ENCODE data around the gene SMIM20.
"Not testable (repeated sequence)": the region's sequence is repeated elsewhere in the genome, so short reads cannot be mapped to it uniquely, and the experiment has no call there.

SMIM20 gene

DNA sequence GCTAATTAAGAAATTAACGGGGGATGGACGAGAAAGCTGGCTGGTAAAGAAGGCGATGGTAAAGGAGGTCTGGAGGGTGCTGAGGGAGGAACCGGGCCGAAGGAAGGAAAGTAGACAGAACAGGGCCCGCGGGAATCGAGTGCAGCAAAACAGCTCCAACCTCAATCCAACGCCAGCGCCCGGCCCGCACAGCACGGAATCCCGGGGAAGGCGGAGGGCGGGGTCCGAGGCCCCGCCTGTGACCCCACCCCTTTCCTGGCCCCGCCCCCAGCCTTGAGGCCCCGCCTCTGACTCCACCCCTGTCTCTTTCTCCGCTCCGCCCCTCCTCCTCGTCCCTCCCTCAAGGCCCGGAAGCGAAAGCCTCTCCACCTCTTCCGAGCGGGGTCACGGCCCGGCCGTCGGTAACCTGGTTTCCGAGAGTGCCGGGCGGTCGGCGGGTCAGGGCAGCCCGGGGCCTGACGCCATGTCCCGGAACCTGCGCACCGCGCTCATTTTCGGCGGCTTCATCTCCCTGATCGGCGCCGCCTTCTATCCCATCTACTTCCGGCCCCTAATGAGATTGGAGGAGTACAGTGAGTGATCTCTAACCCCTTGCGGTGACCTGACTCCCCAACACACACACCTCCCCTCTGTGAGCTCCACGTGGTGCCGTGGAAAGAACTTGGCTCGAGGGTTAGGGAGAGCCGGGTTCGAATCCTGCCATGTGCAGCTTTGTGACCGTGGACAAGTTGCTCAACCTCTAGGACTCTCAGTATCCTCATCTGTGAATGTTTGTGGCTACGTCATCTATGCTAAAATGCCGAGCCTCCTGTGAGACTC, at the start of gene SMIM20:
TSS of gene SMIM20 (plus strand) at position 370 of the 819 bp plus-strand sequence. CDS start at position 464, 94 bp downstream.
- Histone ChIP-seq H3K27ac (ENCODE audit: low read length) (peak within 1 kb of the TSS; percentile 50), H3K4me3 (ENCODE audit: low read length) (peak within 1 kb of the TSS; percentile 78), H3K9me3 (ENCODE audit: control insufficient read depth, low read depth, low read length) (no peaks in the 10 kb centered on the region), H3K4me1 (ENCODE audit: control insufficient read depth, low read depth, low read length) (peaks cover 12% of the 10 kb centered on the region), H3K27me3 (ENCODE audit: control insufficient read depth, insufficient read depth, low read length) (peaks cover 9% of the 10 kb centered on the region), H3K9ac (ENCODE audit: low read length) (peak within 1 kb of the TSS; percentile 82), H3K36me3 (ENCODE audit: control insufficient read depth, low read depth, low read length) (no peaks in the 10 kb centered on the region)

DNA sequence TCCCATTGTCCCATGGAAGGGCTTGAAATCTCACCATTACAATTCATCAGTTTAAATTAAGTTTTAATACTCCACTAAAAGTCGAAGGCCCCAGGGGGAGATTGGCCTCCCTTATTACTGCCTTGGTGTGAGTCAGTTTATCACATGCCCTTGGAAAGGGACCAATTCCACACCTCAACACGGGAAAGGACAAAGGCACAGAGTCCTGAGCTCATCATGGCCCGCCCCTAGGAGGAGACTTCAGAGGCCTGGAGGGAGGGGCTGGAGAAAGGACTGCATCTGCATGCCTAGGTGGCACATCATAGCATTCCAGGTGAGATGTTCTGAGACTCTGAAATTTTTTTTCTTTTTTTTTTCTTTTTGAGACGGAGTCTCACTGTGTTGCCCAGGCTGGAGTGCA, 48.4 kb upstream of the SMIM20 start:
- H3K36me3 ChIP-seq (ENCODE audit: control insufficient read depth, low read depth, low read length), result no peaks in the 10 kb centered on the region
- peaks cover 13% of the 10 kb centered on the region for H3K4me1 ChIP-seq (ENCODE audit: control insufficient read depth, low read depth, low read length)
- no peak overlapping the region for H3K9ac ChIP-seq (ENCODE audit: low read length)
- H3K4me3 ChIP-seq (ENCODE audit: low read length), result no peak overlapping the region
- no peaks in the 10 kb centered on the region for H3K9me3 ChIP-seq (ENCODE audit: control insufficient read depth, low read depth, low read length)
- peaks cover 32% of the 10 kb centered on the region for H3K27me3 ChIP-seq (ENCODE audit: control insufficient read depth, insufficient read depth, low read length)
- H3K27ac ChIP-seq (ENCODE audit: low read length), result no peak overlapping the region

DNA sequence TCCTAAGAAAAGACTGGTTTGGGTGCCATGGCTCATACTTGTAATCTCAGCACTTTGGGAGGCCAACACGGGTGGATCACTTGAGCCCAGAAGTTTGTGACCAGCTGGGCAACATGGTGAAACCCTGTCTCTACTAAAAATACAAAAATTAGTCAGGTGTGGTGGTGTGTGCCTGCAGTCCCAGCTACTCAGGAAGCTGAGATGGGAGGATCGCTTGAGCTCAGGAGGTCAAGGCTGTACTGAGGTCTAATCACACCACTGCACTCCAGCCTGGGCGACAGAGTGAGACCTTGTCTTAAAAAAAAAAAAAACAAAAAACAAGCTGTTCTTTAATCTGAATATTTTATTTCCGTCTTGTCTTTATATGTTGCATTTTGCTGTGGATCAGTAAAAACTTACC, 47.6 kb upstream of the SMIM20 start:
- H3K4me3 ChIP-seq (ENCODE audit: low read length); H3K9me3 ChIP-seq (ENCODE audit: control insufficient read depth, low read depth, low read length); H3K36me3 ChIP-seq (ENCODE audit: control insufficient read depth, low read depth, low read length); H3K9ac ChIP-seq (ENCODE audit: low read length); H3K4me1 ChIP-seq (ENCODE audit: control insufficient read depth, low read depth, low read length); H3K27ac ChIP-seq (ENCODE audit: low read length): not testable (repeated sequence)
- H3K27me3 ChIP-seq (ENCODE audit: control insufficient read depth, insufficient read depth, low read length), result peaks cover 25% of the 10 kb centered on the region

- H3K9ac ChIP-seq (ENCODE audit: low read length), result no peak overlapping the region
- H3K36me3 ChIP-seq (ENCODE audit: control insufficient read depth, low read depth, low read length), result no peaks in the 10 kb centered on the region
- H3K27me3 ChIP-seq (ENCODE audit: control insufficient read depth, insufficient read depth, low read length), result peaks cover 20% of the 10 kb centered on the region
- H3K27ac ChIP-seq (ENCODE audit: low read length), result no peak overlapping the region
- no peaks in the 10 kb centered on the region for H3K9me3 ChIP-seq (ENCODE audit: control insufficient read depth, low read depth, low read length)
- H3K4me3 ChIP-seq (ENCODE audit: low read length), result no peak overlapping the region
- H3K4me1 ChIP-seq (ENCODE audit: control insufficient read depth, low read depth, low read length), result peaks cover 3% of the 10 kb centered on the region
Observed at GRCh38 chr4:25867781-25868294, 46.2 kb upstream of the SMIM20 start.

DNA sequence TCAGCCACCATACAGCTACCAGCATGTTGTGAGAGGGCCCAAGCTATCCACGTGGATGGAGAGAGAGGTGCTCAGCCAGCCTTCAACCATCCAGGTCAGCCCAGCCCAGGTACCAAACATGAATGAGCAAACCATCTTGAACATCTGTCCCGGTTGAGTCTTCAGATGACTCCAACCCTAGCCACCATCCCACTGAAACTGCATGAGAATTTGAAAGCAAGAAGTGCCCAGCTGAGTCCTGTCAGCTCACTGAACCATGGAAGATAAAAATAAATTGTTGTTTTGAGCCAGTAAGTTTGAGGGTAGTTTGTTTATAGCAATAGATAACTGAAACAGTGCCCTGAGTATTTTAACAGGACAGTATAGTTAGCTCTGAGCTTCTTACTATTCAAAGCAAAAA, 43.9 kb upstream of the SMIM20 start:
- Histone ChIP-seq H3K4me3 (ENCODE audit: low read length) (no peak overlapping the region), H3K9me3 (ENCODE audit: control insufficient read depth, low read depth, low read length) (no peaks in the 10 kb centered on the region), H3K27me3 (ENCODE audit: control insufficient read depth, insufficient read depth, low read length) (peaks cover 3% of the 10 kb centered on the region), H3K36me3 (ENCODE audit: control insufficient read depth, low read depth, low read length) (no peaks in the 10 kb centered on the region), H3K27ac (ENCODE audit: low read length) (no peak overlapping the region), H3K9ac (ENCODE audit: low read length) (no peak overlapping the region), H3K4me1 (ENCODE audit: control insufficient read depth, low read depth, low read length) (peaks cover 3% of the 10 kb centered on the region)

GRCh38 chr4:25872851-25873631, 41.0 kb upstream of the SMIM20 start:
- Histone ChIP-seq H3K4me3 (ENCODE audit: low read length) (no peak overlapping the region), H3K27ac (ENCODE audit: low read length) (no peak overlapping the region), H3K9me3 (ENCODE audit: control insufficient read depth, low read depth, low read length) (no peaks in the 10 kb centered on the region), H3K27me3 (ENCODE audit: control insufficient read depth, insufficient read depth, low read length) (no peaks in the 10 kb centered on the region), H3K4me1 (ENCODE audit: control insufficient read depth, low read depth, low read length) (no peaks in the 10 kb centered on the region), H3K9ac (ENCODE audit: low read length) (no peak overlapping the region), H3K36me3 (ENCODE audit: control insufficient read depth, low read depth, low read length) (no peaks in the 10 kb centered on the region)

DNA sequence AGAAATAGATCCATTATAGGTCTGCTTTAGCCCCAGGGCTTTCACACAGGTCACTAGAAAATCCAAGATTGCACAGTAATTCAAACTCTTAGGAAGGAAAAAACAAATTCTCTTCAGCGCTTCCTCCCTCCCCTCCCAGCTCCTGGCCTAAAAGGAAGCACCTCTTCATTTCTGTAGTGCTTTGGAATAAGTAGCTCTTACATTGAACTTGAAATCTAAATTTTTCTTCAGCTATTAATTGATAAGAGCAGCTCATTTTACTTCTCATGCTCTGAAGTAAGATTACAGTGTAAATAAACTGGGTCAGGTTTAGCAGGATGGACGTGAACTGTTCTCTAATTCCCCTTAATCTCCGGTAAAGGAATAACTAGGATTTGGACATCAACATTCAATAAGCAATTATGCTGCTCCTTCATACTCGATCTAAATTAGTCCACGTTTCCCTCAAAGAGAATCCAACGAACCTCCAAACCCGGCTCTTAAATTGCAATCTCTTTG, 40.3 kb upstream of the SMIM20 start:
- H3K27me3 ChIP-seq (ENCODE audit: control insufficient read depth, insufficient read depth, low read length), result no peaks in the 10 kb centered on the region
- H3K4me1 ChIP-seq (ENCODE audit: control insufficient read depth, low read depth, low read length), result no peaks in the 10 kb centered on the region
- no peaks in the 10 kb centered on the region for H3K9me3 ChIP-seq (ENCODE audit: control insufficient read depth, low read depth, low read length)
- no peak overlapping the region for H3K27ac ChIP-seq (ENCODE audit: low read length)
- H3K36me3 ChIP-seq (ENCODE audit: control insufficient read depth, low read depth, low read length), result no peaks in the 10 kb centered on the region
- no peak overlapping the region for H3K9ac ChIP-seq (ENCODE audit: low read length)
- no peak overlapping the region for H3K4me3 ChIP-seq (ENCODE audit: low read length)

DNA sequence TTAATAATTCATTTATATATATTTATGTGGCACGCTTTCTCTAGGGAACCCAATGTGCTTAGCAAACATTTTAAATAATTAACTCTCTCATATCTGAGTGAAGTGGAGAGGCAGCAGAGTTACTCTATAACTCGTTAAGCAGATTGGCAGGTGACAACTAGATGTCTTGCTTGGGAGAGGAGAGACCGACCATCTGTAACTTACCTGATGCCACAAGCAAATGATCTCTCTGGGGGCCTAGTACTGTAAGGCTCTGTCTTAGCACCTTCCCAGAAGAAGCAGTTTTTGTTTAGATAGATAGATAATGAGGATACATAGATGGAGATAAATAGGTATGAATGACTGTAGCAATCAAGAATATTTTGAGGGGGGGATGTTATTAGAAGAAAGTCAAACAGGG, 39.4 kb upstream of the SMIM20 start:
- Histone ChIP-seq H3K4me3 (ENCODE audit: low read length) (no peak overlapping the region), H3K9me3 (ENCODE audit: control insufficient read depth, low read depth, low read length) (no peaks in the 10 kb centered on the region), H3K36me3 (ENCODE audit: control insufficient read depth, low read depth, low read length) (no peaks in the 10 kb centered on the region), H3K27ac (ENCODE audit: low read length) (no peak overlapping the region), H3K27me3 (ENCODE audit: control insufficient read depth, insufficient read depth, low read length) (no peaks in the 10 kb centered on the region), H3K4me1 (ENCODE audit: control insufficient read depth, low read depth, low read length) (no peaks in the 10 kb centered on the region), H3K9ac (ENCODE audit: low read length) (no peak overlapping the region)

GRCh38 chr4:25875281-25875745, 38.7 kb upstream of the SMIM20 start:
- no peak overlapping the region for H3K27ac ChIP-seq (ENCODE audit: low read length)
- H3K9me3 ChIP-seq (ENCODE audit: control insufficient read depth, low read depth, low read length), result no peaks in the 10 kb centered on the region
- no peaks in the 10 kb centered on the region for H3K36me3 ChIP-seq (ENCODE audit: control insufficient read depth, low read depth, low read length)
- H3K27me3 ChIP-seq (ENCODE audit: control insufficient read depth, insufficient read depth, low read length), result no peaks in the 10 kb centered on the region
- H3K4me3 ChIP-seq (ENCODE audit: low read length), result no peak overlapping the region
- no peak overlapping the region for H3K9ac ChIP-seq (ENCODE audit: low read length)
- no peaks in the 10 kb centered on the region for H3K4me1 ChIP-seq (ENCODE audit: control insufficient read depth, low read depth, low read length)

DNA sequence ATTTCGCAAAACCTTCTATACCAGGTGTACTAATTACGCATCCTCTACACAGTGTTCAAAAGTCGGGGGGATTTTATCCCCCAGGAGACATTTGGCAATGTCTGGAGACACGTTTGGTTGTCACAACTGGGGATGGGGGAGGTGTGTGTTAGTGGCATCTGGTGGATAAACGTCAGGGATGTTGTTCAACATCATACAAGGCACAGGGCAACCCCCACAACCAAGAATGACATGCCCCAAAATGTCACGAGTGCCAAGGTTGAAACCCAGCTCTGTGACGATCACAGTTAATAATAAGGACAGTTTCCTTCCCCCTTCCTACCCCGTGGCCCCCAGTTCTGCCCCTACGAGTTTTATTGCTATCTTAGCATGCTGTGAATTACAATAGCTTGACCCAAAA, 35.3 kb upstream of the SMIM20 start:
- H3K4me3 ChIP-seq (ENCODE audit: low read length), result no peak overlapping the region
- no peaks in the 10 kb centered on the region for H3K36me3 ChIP-seq (ENCODE audit: control insufficient read depth, low read depth, low read length)
- no peak overlapping the region for H3K9ac ChIP-seq (ENCODE audit: low read length)
- no peaks in the 10 kb centered on the region for H3K4me1 ChIP-seq (ENCODE audit: control insufficient read depth, low read depth, low read length)
- H3K27me3 ChIP-seq (ENCODE audit: control insufficient read depth, insufficient read depth, low read length), result no peaks in the 10 kb centered on the region
- no peaks in the 10 kb centered on the region for H3K9me3 ChIP-seq (ENCODE audit: control insufficient read depth, low read depth, low read length)
- no peak overlapping the region for H3K27ac ChIP-seq (ENCODE audit: low read length)

- no peaks in the 10 kb centered on the region for H3K27me3 ChIP-seq (ENCODE audit: control insufficient read depth, insufficient read depth, low read length)
- no peaks in the 10 kb centered on the region for H3K36me3 ChIP-seq (ENCODE audit: control insufficient read depth, low read depth, low read length)
- no peak overlapping the region for H3K9ac ChIP-seq (ENCODE audit: low read length)
- H3K9me3 ChIP-seq (ENCODE audit: control insufficient read depth, low read depth, low read length), result no peaks in the 10 kb centered on the region
- H3K4me1 ChIP-seq (ENCODE audit: control insufficient read depth, low read depth, low read length), result no peaks in the 10 kb centered on the region
- H3K27ac ChIP-seq (ENCODE audit: low read length), result no peak overlapping the region
- no peak overlapping the region for H3K4me3 ChIP-seq (ENCODE audit: low read length)
Observed at GRCh38 chr4:25879091-25879584, 34.9 kb upstream of the SMIM20 start.

Measured in iPS-18a (cell line).